GM19193 (cell line): ENCODE data around the gene MYO1A.

Source experiments
- POLR2A ChIP-seq: IDR thresholded peaks from 4 replicates; pipeline ENCODE4 v1.6.1; 2011; ENCODE audit not compliant: insufficient read depth, insufficient read length; ENCODE audit errors: extremely low read depth

The MYO1A gene

GRCh38 chr12:57049890-57050289 is at the start of gene MYO1A:
Gene MYO1A, minus strand, starts transcription at chr12:57050129. Its CDS starts 1,806 bp downstream, at chr12:57048323.
- no peak for TF ChIP-seq POLR2A

GRCh38 chr12:57099047-57099714 is 49.3 kb upstream of the MYO1A start:
- no peak for TF ChIP-seq POLR2A

GRCh38 chr12:57098546-57098945 is 48.6 kb upstream of the MYO1A start:
- TF ChIP-seq POLR2A, result no peak

- TF ChIP-seq POLR2A, result no peak
Observed at GRCh38 chr12:57097554-57097835, 47.6 kb upstream of the MYO1A start.

- TF ChIP-seq POLR2A, result no peak
Observed at GRCh38 chr12:57096748-57097553, 47.0 kb upstream of the MYO1A start.

GRCh38 chr12:57096099-57096572 is 46.2 kb upstream of the MYO1A start:
- no peak for TF ChIP-seq POLR2A

GRCh38 chr12:57095440-57095839 is 45.5 kb upstream of the MYO1A start:
- no peak for TF ChIP-seq POLR2A

- TF ChIP-seq POLR2A, result peak; percentile 41
Observed at GRCh38 chr12:57094208-57095160, 44.6 kb upstream of the MYO1A start.

- TF ChIP-seq POLR2A, result peak; percentile 35
Observed at GRCh38 chr12:57093415-57094207, 43.7 kb upstream of the MYO1A start.

GRCh38 chr12:57092876-57093414 is 43.0 kb upstream of the MYO1A start:
- no peak for TF ChIP-seq POLR2A

GRCh38 chr12:57092529-57092862 is 42.6 kb upstream of the MYO1A start:
- no peak for TF ChIP-seq POLR2A

GRCh38 chr12:57091638-57092528 is 42.0 kb upstream of the MYO1A start:
- TF ChIP-seq POLR2A, result no peak

GRCh38 chr12:57090924-57091637 is 41.2 kb upstream of the MYO1A start:
- TF ChIP-seq POLR2A, result no peak

- TF ChIP-seq POLR2A, result no peak
Observed at GRCh38 chr12:57090490-57090889, 40.6 kb upstream of the MYO1A start.
